ENCODE results near the gene PEPD.

PEPD gene

GRCh38 chr19:33511346-33511745 lies 10.2 kb downstream of the PEPD start:
- CTCF ChIA-PET = no interaction called here
- no peak for DNase-seq
- Mint-ChIP-seq H3K27ac (no peak overlapping the region), H3K9me3 (no peaks in the 10 kb centered on the region), H3K36me3 (no peaks in the 10 kb centered on the region), H3K4me1 (peaks cover 21% of the 10 kb centered on the region), H3K27me3 (no peaks in the 10 kb centered on the region), H3K4me3 (no peak overlapping the region)

- DNase-seq = no peak
- Mint-ChIP-seq H3K4me3 (no peak overlapping the region), H3K9me3 (no peaks in the 10 kb centered on the region), H3K27me3 (no peaks in the 10 kb centered on the region), H3K4me1 (peaks cover 16% of the 10 kb centered on the region), H3K27ac (no peak overlapping the region), H3K36me3 (no peaks in the 10 kb centered on the region)
- CTCF ChIA-PET = no interaction called here
These were observed 11.0 kb downstream of the PEPD start for GRCh38 chr19:33510462-33511194.

- H3K27ac Mint-ChIP-seq = no peak overlapping the region
- no peak for DNase-seq
- no peaks in the 10 kb centered on the region for H3K36me3 Mint-ChIP-seq
- peaks cover 7% of the 10 kb centered on the region for H3K4me1 Mint-ChIP-seq
- no peak overlapping the region for H3K4me3 Mint-ChIP-seq
- no peaks in the 10 kb centered on the region for H3K9me3 Mint-ChIP-seq
- no peaks in the 10 kb centered on the region for H3K27me3 Mint-ChIP-seq
- CTCF ChIA-PET = no interaction called here
These were observed 11.8 kb downstream of the PEPD start for GRCh38 chr19:33509774-33510173.

GRCh38 chr19:33508941-33509614 lies 12.5 kb downstream of the PEPD start:
- Mint-ChIP-seq H3K36me3 (no peaks in the 10 kb centered on the region), H3K4me3 (no peak overlapping the region), H3K27me3 (no peaks in the 10 kb centered on the region), H3K27ac (no peak overlapping the region), H3K9me3 (no peaks in the 10 kb centered on the region), H3K4me1 (peaks cover under 1% of the 10 kb centered on the region)
- CTCF ChIA-PET = no interaction called here
- DNase-seq = no peak

GRCh38 chr19:33508431-33508830 lies 13.2 kb downstream of the PEPD start:
- no peaks in the 10 kb centered on the region for H3K27me3 Mint-ChIP-seq
- no peak overlapping the region for H3K4me3 Mint-ChIP-seq
- no peaks in the 10 kb centered on the region for H3K36me3 Mint-ChIP-seq
- no peaks in the 10 kb centered on the region for H3K9me3 Mint-ChIP-seq
- H3K4me1 Mint-ChIP-seq = no peaks in the 10 kb centered on the region
- DNase-seq = no peak
- CTCF ChIA-PET = no interaction called here
- H3K27ac Mint-ChIP-seq = no peak overlapping the region

- DNase-seq = no peak
- no peak overlapping the region for H3K4me3 Mint-ChIP-seq
- no peaks in the 10 kb centered on the region for H3K36me3 Mint-ChIP-seq
- H3K4me1 Mint-ChIP-seq = peaks cover 3% of the 10 kb centered on the region
- H3K27me3 Mint-ChIP-seq = no peaks in the 10 kb centered on the region
- no peaks in the 10 kb centered on the region for H3K9me3 Mint-ChIP-seq
- CTCF ChIA-PET = no interaction called here
- H3K27ac Mint-ChIP-seq = no peak overlapping the region
These were observed 13.6 kb downstream of the PEPD start for GRCh38 chr19:33508009-33508408.

GRCh38 chr19:33507021-33507956 lies 14.3 kb downstream of the PEPD start:
- DNase-seq = no peak
- Mint-ChIP-seq H3K9me3 (no peaks in the 10 kb centered on the region), H3K27ac (no peak overlapping the region), H3K27me3 (no peaks in the 10 kb centered on the region), H3K4me1 (peaks cover 8% of the 10 kb centered on the region), H3K36me3 (no peaks in the 10 kb centered on the region), H3K4me3 (no peak overlapping the region)
- CTCF ChIA-PET = no interaction called here

GRCh38 chr19:33506498-33506897 lies 15.1 kb downstream of the PEPD start:
- Mint-ChIP-seq H3K4me3 (no peak overlapping the region), H3K4me1 (peaks cover 8% of the 10 kb centered on the region), H3K36me3 (no peaks in the 10 kb centered on the region), H3K9me3 (no peaks in the 10 kb centered on the region), H3K27me3 (no peaks in the 10 kb centered on the region), H3K27ac (no peak overlapping the region)
- no peak for DNase-seq
- CTCF ChIA-PET = no interaction called here

GRCh38 chr19:33505823-33506222 lies 15.8 kb downstream of the PEPD start:
- no peaks in the 10 kb centered on the region for H3K9me3 Mint-ChIP-seq
- H3K27ac Mint-ChIP-seq = no peak overlapping the region
- DNase-seq = no peak
- CTCF ChIA-PET = no interaction called here
- no peaks in the 10 kb centered on the region for H3K27me3 Mint-ChIP-seq
- no peaks in the 10 kb centered on the region for H3K36me3 Mint-ChIP-seq
- peaks cover 8% of the 10 kb centered on the region for H3K4me1 Mint-ChIP-seq
- H3K4me3 Mint-ChIP-seq = no peak overlapping the region

GRCh38 chr19:33505148-33505547 lies 16.4 kb downstream of the PEPD start:
- Mint-ChIP-seq H3K4me1 (peaks cover 8% of the 10 kb centered on the region), H3K27me3 (no peaks in the 10 kb centered on the region), H3K4me3 (no peak overlapping the region), H3K27ac (no peak overlapping the region), H3K36me3 (no peaks in the 10 kb centered on the region), H3K9me3 (no peaks in the 10 kb centered on the region)
- CTCF ChIA-PET = no interaction called here
- no peak for DNase-seq

GRCh38 chr19:33504058-33504444 lies 17.5 kb downstream of the PEPD start:
- CTCF ChIA-PET = no interaction called here
- H3K4me1 Mint-ChIP-seq = peaks cover 8% of the 10 kb centered on the region
- no peaks in the 10 kb centered on the region for H3K9me3 Mint-ChIP-seq
- DNase-seq = no peak
- H3K27me3 Mint-ChIP-seq = no peaks in the 10 kb centered on the region
- H3K4me3 Mint-ChIP-seq = no peak overlapping the region
- H3K27ac Mint-ChIP-seq = no peak overlapping the region
- no peaks in the 10 kb centered on the region for H3K36me3 Mint-ChIP-seq

GRCh38 chr19:33503433-33504057 lies 18.0 kb downstream of the PEPD start:
- H3K4me3 Mint-ChIP-seq = no peak overlapping the region
- H3K27me3 Mint-ChIP-seq = no peaks in the 10 kb centered on the region
- no peak overlapping the region for H3K27ac Mint-ChIP-seq
- no peaks in the 10 kb centered on the region for H3K9me3 Mint-ChIP-seq
- CTCF ChIA-PET = no interaction called here
- no peaks in the 10 kb centered on the region for H3K36me3 Mint-ChIP-seq
- peaks cover 8% of the 10 kb centered on the region for H3K4me1 Mint-ChIP-seq
- no peak for DNase-seq

GRCh38 chr19:33503030-33503429 lies 18.6 kb downstream of the PEPD start:
- H3K27ac Mint-ChIP-seq = peak overlapping the region; percentile 11
- DNase-seq = no peak
- CTCF ChIA-PET = no interaction called here
- H3K4me1 Mint-ChIP-seq = peaks cover 8% of the 10 kb centered on the region
- no peaks in the 10 kb centered on the region for H3K9me3 Mint-ChIP-seq
- H3K27me3 Mint-ChIP-seq = no peaks in the 10 kb centered on the region
- H3K4me3 Mint-ChIP-seq = no peak overlapping the region
- H3K36me3 Mint-ChIP-seq = no peaks in the 10 kb centered on the region

GRCh38 chr19:33502521-33502920 lies 19.1 kb downstream of the PEPD start:
- H3K27me3 Mint-ChIP-seq = no peaks in the 10 kb centered on the region
- CTCF ChIA-PET = no interaction called here
- DNase-seq = no peak
- H3K4me3 Mint-ChIP-seq = no peak overlapping the region
- peaks cover 8% of the 10 kb centered on the region for H3K4me1 Mint-ChIP-seq
- H3K9me3 Mint-ChIP-seq = no peaks in the 10 kb centered on the region
- no peaks in the 10 kb centered on the region for H3K36me3 Mint-ChIP-seq
- H3K27ac Mint-ChIP-seq = no peak overlapping the region

Data from activated naive CD4-positive, alpha-beta T cell treated with anti-CD3 and anti-CD28 coated beads, Interleukin-2, amount 10 ng/mL, durations not matched to agents 7 days and 5 days (primary cell).